Measurements from ENCODE around the gene NGLY1. TPM values are rescaled to one million over a fixed set of nuclear protein-coding genes. Genes with fewer than 3 reads are reported as not detected.

NGLY1 gene
- total RNA-seq, 1 experiment from 2014 or later: 27.0 TPM

DNA sequence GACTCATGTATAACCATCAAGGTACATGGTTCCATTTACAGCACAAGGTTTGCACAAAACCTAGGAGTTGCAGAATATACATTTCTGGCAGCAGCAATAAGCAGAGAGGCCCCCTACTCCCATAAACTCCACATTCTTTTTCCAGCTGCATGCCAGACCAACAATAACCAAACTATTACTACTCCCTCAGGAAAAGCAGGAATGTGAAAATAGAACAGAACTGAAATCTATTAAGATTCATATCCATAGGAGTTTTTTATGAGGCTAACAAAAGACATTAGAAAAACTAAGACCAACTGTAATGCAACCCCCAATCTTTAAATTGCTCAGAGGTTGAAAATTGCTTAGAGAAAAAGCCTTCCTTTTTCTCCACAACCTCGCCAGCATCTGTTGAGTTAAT is 90.9 kb downstream of the NGLY1 start:
- H3K79me2 ChIP-seq (ENCODE audit: insufficient read depth, low read length): no peaks in the 10 kb centered on the region
- H3K4me1 ChIP-seq (ENCODE audit: insufficient read depth, low read length): no peaks in the 10 kb centered on the region; the same call in 1 of the 2 replicates
- no peak overlapping the region for H3K9ac ChIP-seq (ENCODE audit: extremely low read depth, insufficient read length, low read length)
- H3K4me2 ChIP-seq (ENCODE audit: insufficient read depth, insufficient read length, low read length): no peak overlapping the region
- H2AK5ac ChIP-seq (ENCODE audit: insufficient read length, low read length): no peak overlapping the region
- no peak overlapping the region for H2BK5ac ChIP-seq (ENCODE audit: insufficient read length, low read length)
- no peaks in the 10 kb centered on the region for H3K27me3 ChIP-seq (ENCODE audit: insufficient read depth, low read length)
- Mint-ChIP-seq H3K36me3 (ENCODE audit: insufficient read depth in 1 of 3, low read depth in 3 of 3) (no peaks in the 10 kb centered on the region), H3K4me3 (no peak overlapping the region), H3K27me3 (ENCODE audit: low read depth) (no peaks in the 10 kb centered on the region), H3K9me3 (no peaks in the 10 kb centered on the region), H3K4me1 (no peaks in the 10 kb centered on the region), H3K27ac (no peak overlapping the region)
- H3K56ac ChIP-seq (ENCODE audit: insufficient read length, low read depth, low read length): no peak overlapping the region
- H3T11ph ChIP-seq (ENCODE audit: low read length): no peak overlapping the region
- H3K4ac ChIP-seq (ENCODE audit: low read depth, low read length): no peak overlapping the region
- no peak overlapping the region for H3K27ac ChIP-seq (ENCODE audit: insufficient read length, low read depth, low read length)
- H2BK15ac ChIP-seq (ENCODE audit: low read depth, low read length): no peak overlapping the region
- TF ChIP-seq, protein P1, sequence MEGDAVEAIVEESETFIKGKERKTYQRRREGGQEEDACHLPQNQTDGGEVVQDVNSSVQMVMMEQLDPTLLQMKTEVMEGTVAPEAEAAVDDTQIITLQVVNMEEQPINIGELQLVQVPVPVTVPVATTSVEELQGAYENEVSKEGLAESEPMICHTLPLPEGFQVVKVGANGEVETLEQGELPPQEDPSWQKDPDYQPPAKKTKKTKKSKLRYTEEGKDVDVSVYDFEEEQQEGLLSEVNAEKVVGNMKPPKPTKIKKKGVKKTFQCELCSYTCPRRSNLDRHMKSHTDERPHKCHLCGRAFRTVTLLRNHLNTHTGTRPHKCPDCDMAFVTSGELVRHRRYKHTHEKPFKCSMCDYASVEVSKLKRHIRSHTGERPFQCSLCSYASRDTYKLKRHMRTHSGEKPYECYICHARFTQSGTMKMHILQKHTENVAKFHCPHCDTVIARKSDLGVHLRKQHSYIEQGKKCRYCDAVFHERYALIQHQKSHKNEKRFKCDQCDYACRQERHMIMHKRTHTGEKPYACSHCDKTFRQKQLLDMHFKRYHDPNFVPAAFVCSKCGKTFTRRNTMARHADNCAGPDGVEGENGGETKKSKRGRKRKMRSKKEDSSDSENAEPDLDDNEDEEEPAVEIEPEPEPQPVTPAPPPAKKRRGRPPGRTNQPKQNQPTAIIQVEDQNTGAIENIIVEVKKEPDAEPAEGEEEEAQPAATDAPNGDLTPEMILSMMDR (conservative IDR thresholded peaks at IDR 0.05): no peak
- H3K79me1 ChIP-seq (ENCODE audit: insufficient read depth, low read depth, low read length, poor library complexity, severe bottlenecking): no peaks in the 10 kb centered on the region
- no peak overlapping the region for H3K14ac ChIP-seq (ENCODE audit: insufficient read depth, low read length)
- no peak overlapping the region for H4K8ac ChIP-seq (replicated peaks; ENCODE audit: insufficient read length, low read depth, low read length)
- H4K20me1 ChIP-seq (ENCODE audit: control insufficient read depth, insufficient read depth, insufficient read length): no peaks in the 10 kb centered on the region
- H2BK120ac ChIP-seq (ENCODE audit: low read depth, low read length, poor library complexity, severe bottlenecking): no peak overlapping the region
- H3K23ac ChIP-seq (ENCODE audit: insufficient read length, low read depth, low read length): no peak overlapping the region
- DNase-seq: no peak
- no peaks in the 10 kb centered on the region for H3K23me2 ChIP-seq (ENCODE audit: insufficient read length, low read depth, low read length, poor library complexity, severe bottlenecking)
- no peak overlapping the region for H2BK20ac ChIP-seq (ENCODE audit: low read depth, low read length, poor library complexity, severe bottlenecking)
- H3K18ac ChIP-seq (ENCODE audit: insufficient read length, low read depth, low read length): no peak overlapping the region
- no peaks in the 10 kb centered on the region for H3K9me3 ChIP-seq (ENCODE audit: control insufficient read depth, low read depth, low read length)
- H4K5ac ChIP-seq (ENCODE audit: insufficient read length, low read depth, low read length): no peak overlapping the region
- H2AFZ ChIP-seq (ENCODE audit: low read length): no peak overlapping the region
- no peak overlapping the region for H4K91ac ChIP-seq (ENCODE audit: insufficient read length, low read depth, low read length)
- no CpG with 5 or more reads among the region's 1 CpG for WGBS (ENCODE audit: extremely low coverage, insufficient read length, low lambda C conversion rate)
- H2BK12ac ChIP-seq (ENCODE audit: insufficient read length, low read depth, low read length): no peak overlapping the region
